Ecto neural progenitor cell (in vitro differentiated cells): ENCODE results near the gene TCAP.
"Not testable (repeated sequence)": the region's sequence is repeated elsewhere in the genome, so short reads cannot be mapped to it uniquely, and the experiment has no call there.

Experiments used
- DNase-seq: peaks from one replicate; pipeline ENCODE4 v3.0.0-alpha.2; 2018; ENCODE audit warnings: low spot score

The TCAP gene

GRCh38 chr17:39684369-39685192, 19.4 kb downstream of the TCAP start:
- DNase-seq: no peak

DNA sequence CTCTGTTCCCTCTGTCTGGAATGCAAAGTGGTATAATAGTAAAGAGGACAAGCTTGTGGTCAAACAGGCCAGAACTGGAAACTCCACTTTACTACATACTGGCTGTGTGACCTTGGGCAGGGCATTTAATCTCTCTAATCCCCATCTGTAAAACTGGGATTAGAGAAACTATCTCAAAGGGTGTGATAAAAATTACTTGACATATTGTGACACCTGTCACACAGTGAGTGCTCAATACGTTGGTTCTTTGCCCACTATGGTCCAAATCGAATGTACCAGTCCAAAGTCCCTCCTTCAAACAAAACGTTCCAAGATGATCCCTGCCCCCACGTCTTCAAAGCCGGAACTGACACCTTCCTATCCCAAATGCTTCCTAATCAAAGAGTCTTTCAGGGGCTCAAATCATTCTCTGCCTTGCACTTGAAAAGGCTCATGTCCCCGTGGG, 22.0 kb downstream of the TCAP start:
- no peak for DNase-seq

GRCh38 chr17:39687546-39688474, 22.7 kb downstream of the TCAP start, which contains the start of gene PGAP3:
Gene PGAP3, minus strand, starts transcription at chr17:39688057. Its CDS starts 43 bp downstream, at chr17:39688014.
- peak; percentile 95 for DNase-seq

DNA sequence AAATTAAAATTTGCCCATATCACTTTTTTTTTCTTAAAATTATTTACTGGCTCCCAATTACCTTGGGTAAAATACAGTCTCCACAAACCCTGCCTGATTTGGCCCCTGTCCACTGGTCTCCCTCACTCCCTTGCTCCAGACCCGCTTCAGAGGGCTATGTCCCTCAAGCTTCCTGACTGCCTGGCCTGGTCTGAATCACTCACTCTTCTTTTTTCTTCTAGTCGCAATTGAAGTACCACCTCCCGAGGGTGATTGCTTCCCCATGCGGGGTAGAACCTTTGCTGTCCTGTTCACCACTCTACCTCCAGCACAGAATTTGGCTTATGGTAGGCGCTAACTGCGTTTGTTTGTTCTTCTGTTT, 23.3 kb downstream of the TCAP start:
- DNase-seq: no peak

GRCh38 chr17:39688945-39689344, 23.8 kb downstream of the TCAP start:
- no peak for DNase-seq

DNA sequence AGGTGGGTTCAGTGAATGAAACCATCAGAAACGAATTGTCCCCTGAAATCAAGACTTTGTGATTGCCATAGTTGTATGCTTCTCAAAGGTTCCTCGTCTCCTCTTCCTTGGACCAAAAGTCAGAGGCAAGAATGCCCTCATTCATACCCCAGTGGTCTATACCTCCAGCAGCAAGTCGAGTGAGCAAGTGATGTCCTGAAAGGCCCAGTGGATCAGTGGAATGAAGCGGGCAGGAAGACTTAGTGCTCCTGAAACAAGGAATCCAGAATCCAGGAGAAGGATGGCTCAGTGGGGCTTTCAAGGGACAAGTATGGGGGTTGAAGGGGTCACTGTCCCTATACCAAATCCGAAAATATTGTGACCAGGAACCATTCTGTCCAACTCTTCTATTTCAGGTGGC, 29.4 kb downstream of the TCAP start:
- no peak for DNase-seq

DNA sequence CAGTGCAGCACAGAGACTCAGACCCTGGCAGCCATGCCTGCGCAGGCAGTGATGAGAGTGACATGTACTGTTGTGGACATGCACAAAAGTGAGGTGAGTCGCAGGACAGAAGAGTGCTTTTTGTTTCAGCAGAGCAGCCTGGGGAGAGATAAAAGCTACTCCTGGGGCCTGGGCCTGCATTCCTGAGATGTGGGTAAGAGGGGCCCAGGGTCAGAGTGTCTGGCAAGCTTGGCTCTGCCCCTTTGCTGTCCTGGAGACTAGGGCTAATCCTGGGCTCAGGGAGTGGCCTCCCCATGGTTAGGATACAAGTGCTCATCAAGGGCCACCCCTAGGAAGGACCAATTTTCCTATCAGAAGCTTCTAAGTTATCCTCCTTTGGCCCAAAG, 29.9 kb downstream of the TCAP start:
- DNase-seq: no peak

- DNase-seq: no peak
Observed at GRCh38 chr17:39696731-39697130, 31.6 kb downstream of the TCAP start.

DNA sequence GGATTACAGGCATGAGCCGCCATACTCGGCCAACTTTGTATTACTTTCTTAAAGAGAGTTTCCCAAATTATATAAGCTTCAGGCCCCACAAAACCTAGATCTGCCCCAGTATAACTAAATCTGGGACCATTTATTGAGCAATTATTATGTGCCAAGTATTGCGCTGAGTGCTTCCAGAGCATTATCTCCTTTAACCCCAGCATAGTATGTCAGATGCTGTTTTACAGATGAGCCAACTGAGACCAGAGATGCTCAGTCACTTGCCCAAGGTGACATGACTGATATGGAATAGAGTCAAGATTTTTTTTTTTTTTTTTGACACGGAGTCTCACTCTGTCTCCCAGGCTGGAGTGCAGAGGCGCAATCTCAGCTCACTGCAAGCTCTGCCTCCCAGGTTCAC, 32.8 kb downstream of the TCAP start:
- no peak for DNase-seq

DNA sequence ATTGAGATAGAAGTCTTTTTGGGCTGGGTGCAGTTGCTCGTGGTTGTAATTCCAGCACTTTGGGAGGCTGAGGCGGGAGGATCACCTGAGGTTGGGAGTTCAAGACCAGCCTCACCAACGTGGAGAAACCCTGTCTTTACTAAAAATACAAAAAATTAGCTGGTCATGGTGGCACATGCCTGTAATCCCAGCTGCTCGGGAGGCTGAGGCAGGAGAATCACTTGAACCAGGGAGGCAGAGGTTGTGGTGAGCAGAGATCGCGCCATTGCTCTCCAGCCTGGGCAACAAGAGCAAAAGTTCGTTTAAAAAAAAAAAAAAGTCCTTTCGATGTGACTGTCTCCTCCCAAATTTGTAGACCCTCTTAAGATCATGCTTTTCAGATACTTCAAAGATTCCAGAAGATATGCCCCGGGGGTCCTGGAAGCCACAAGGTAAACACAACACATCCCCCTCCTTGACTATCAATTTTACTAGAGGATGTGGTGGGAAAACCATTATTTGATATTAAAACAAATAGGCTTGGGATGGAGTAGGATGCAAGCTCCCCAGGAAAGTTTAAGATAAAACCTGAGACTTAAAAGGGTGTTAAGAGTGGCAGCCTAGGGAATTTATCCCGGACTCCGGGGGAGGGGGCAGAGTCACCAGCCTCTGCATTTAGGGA, 34.1 kb downstream of the TCAP start:
- not testable (repeated sequence) for DNase-seq

DNA sequence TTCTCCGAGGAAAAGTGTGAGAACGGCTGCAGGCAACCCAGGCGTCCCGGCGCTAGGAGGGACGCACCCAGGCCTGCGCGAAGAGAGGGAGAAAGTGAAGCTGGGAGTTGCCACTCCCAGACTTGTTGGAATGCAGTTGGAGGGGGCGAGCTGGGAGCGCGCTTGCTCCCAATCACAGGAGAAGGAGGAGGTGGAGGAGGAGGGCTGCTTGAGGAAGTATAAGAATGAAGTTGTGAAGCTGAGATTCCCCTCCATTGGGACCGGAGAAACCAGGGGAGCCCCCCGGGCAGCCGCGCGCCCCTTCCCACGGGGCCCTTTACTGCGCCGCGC, 34.6 kb downstream of the TCAP start, which contains the start of gene ERBB2:
Gene ERBB2, plus strand, starts transcription at position 247 of the 330 bp plus-strand sequence. CDS start 175 bp downstream, outside the sequence.
- DNase-seq: no peak

DNA sequence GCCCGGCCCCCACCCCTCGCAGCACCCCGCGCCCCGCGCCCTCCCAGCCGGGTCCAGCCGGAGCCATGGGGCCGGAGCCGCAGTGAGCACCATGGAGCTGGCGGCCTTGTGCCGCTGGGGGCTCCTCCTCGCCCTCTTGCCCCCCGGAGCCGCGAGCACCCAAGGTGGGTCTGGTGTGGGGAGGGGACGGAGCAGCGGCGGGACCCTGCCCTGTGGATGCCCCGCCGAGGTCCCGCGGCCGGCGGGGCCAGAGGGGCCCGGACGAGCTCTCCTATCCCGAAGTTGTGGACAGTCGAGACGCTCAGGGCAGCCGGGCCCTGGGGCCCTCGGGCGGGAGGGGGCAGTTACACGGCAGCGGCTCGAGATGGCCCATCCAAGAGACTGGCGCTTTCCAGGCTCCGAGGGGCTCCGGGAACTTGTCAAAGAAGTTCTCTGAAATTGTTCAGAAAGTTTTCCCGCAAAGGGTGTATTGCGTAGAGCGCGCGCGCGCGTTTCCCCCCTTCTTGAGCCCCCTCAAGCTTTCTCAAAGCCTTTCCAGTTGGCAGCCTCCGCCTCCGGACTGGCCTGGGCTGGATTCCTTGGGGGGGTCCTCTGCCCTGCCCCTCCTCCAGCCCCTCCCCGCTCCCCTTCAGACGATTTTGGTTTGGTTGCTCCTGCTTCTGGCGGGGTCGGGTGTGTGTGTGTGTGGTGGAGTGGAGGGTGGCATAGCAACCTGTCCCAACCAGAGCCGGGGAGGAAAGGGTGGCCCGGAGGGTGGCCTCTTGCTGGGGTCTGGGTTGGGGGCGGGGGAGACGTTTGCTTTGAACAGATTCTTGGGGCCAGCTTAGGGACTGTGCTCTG, 35.2 kb downstream of the TCAP start:
- peak; percentile 87 for DNase-seq

DNA sequence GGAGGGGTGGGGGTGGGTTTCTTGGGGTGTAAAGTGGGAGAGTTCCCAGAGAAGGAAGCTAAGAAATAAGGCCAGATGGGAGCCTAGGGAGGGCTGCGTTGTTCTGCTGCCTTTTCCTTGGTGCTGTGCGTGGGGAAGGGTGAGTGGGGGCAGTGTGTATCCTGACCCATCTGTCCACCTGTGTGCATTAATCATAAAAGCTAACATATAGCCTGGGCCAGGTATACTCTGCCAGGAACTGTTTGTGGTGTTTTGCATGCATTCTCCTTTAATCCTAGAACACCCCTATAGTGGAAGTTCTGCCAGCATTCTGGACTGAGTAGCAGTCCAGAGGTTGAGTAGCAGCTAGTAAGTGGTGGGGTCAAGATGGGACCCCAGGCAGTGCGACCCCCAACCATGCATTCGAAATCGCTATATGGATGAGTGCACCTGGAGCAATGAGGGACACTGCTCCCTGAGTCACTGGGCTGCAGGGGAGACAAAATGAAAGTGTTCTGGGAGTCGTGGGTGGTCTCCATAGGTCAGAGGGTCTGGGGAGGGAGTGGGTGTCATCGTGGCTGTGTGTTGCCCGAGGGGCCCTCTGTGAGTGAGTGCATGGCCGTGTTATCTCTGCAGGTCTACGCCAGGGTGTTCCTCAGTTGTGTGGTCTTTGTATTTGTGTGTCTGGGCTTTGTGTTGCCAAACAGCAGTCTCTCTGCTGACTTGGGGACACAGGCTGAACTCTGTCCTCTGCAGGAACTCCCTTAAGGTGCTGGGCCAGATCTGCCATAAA, 36.0 kb downstream of the TCAP start:
- no peak for DNase-seq

DNA sequence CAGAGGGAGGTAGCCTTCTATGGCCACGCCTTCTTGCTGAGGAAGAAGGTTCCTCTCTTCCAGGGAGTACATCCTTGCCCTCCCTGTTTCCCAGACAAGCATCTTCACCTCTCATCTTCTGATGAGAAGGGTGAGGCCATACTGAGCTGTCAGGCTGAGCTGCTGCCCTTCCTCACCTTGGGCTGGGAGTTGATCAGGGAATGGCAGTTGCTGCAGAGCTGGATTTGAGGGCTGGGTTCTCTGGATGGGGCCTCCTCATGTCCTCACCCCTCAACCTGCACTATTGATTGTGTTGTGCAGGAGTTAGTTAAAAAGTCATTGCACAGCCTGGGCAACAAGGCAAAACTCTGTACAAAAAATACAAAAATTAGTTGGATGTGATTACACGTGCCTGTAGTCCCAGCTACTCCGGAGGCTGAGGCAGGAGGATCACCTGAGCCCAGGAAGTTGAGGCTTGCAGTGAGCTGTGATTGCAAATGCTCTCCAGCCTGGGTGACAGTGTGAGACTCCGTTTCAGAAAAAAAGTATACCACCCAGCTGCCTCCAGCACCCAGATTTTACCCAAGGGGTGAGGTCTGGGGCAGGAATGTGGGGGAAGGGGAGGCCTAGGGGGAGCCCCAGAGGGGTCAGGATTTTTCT, 36.8 kb downstream of the TCAP start:
- no peak for DNase-seq

- no peak for DNase-seq
Observed at GRCh38 chr17:39702901-39703893, 38.0 kb downstream of the TCAP start.

DNA sequence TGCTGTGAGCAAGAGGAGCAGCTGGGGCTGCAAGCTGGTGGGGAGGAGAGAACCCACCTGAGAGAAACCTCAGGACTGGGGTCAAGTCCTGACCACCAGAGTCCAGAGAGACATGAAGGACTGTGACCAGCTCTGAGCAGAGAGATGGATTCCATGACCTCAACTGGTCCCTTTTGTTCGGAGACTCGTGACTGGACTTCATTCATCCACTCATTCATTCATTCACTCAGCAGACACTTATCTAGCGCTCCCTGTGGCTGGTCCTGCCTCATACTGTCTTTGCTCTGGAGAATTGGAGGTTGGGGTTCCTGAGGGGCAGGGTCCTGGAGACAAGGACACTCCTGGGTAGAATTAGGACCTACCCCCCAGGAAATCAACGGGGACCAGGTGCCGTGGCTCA, 38.8 kb downstream of the TCAP start:
- DNase-seq: no peak

- DNase-seq: no peak
Observed at GRCh38 chr17:39704821-39705551, 39.8 kb downstream of the TCAP start.

DNA sequence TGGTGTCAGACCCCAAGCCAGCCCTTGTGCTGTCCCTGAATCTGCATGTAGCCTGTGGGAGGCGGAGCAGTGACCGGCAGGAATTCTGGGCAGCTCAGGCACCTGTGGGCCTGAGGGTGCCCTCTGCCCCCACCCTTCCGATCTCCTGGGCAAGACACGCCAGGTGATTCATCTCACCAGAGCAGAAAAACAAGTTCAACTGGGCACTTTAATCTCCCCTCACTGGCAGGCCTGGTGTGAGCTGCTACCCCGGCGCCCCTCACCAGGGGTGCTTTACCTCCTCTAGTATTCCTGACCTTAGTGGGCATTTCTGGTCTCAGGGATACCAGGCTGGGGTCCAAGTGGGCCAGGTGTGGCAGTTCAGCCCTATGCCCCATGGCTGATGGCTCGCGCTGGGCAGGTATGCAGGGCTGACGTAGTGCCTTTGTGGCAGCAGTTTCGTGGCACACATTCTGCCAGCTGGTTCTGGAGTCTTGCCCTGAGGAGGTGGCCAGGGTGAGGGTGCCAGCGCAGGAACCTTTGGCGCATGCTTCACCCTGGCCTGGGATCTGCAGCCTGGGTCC, 40.7 kb downstream of the TCAP start:
- no peak for DNase-seq
